ENCODE results near the gene TSPAN9.

- no peak for TF ChIP-seq TEAD4 (IDR thresholded peaks at IDR 0.05; ENCODE audit: borderline replicate concordance, insufficient read depth)
- TF ChIP-seq, protein P1, sequence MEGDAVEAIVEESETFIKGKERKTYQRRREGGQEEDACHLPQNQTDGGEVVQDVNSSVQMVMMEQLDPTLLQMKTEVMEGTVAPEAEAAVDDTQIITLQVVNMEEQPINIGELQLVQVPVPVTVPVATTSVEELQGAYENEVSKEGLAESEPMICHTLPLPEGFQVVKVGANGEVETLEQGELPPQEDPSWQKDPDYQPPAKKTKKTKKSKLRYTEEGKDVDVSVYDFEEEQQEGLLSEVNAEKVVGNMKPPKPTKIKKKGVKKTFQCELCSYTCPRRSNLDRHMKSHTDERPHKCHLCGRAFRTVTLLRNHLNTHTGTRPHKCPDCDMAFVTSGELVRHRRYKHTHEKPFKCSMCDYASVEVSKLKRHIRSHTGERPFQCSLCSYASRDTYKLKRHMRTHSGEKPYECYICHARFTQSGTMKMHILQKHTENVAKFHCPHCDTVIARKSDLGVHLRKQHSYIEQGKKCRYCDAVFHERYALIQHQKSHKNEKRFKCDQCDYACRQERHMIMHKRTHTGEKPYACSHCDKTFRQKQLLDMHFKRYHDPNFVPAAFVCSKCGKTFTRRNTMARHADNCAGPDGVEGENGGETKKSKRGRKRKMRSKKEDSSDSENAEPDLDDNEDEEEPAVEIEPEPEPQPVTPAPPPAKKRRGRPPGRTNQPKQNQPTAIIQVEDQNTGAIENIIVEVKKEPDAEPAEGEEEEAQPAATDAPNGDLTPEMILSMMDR (IDR thresholded peaks at IDR 0.05), result no peak
- no peak for TF ChIP-seq POLR2AphosphoS5 (IDR thresholded peaks at IDR 0.05; ENCODE audit: low read depth, low read length)
- TF ChIP-seq CHD2 (IDR thresholded peaks at IDR 0.05; ENCODE audit: low read length, partially characterized antibody), result no peak
- no peak for TF ChIP-seq EP300 (IDR thresholded peaks at IDR 0.05; ENCODE audit: borderline replicate concordance in 1 of 2, low read depth in 1 of 2, low read length in 1 of 2)
Measured at GRCh38 chr12:3187846-3188770, 110.9 kb downstream of the TSPAN9 start.

Data from SK-N-SH (cell line).